Left forelimb (tissue), 1 donor: ENCODE measurements around the gene PSTPIP1.
"Not testable (repeated sequence)": the region's sequence is repeated elsewhere in the genome, so short reads cannot be mapped to it uniquely, and the experiment has no call there.

Experiments
- DNase-seq: peaks from one replicate; pipeline ENCODE4 v3.0.0-alpha.2; 2018; ENCODE audit warnings: low spot score

PSTPIP1 gene

DNA sequence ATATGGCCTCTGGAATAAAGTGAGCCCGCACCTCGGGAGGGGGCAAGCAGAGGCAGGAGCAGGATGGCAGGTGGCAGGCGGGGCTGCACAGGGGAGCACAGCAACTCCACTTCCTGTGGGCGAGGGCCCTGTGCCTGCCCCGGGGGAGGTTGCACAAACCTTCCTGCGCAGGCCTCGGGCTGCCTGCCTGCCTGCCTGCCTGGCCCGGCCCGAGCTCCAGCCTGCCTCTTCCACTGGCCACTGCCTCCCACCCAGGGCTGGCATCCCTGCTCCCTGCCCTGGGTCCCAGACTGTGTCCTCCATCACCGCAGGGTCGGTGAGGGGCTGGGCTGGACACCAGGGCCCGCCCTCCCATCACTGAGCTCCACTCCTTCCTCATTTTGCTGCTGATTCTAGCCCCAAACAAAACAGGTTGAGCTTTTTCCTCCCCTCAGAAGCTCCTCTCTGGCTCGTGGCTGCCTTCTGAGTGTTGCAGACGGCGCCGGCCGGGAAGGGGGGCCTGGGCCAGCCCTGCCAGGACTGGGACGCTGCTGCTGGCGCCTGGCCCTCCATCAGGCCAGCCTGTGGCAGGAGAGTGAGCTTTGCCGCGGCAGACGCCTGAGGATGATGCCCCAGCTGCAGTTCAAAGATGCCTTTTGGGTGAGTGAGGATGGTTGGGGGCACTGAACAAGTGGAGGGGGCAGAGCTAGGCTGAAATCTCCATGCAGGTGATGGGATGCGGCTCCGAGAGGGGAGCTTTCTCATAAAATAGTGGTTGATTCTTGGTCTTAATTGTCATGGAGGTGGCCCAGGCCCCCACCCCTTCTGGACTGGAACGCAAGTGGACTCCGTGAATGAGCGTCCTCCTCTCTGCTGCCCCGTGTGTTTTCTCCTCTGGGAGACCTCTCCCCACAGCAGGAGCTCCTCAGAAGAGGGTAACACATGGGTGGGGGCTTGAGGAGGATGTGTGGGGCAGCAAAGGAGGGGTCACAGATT lies at the start of gene PSTPIP1:
TSS of gene PSTPIP1 (plus strand) at position 156 of the 975 bp plus-strand sequence. CDS start at position 604, 448 bp downstream.
- DNase-seq = peak; percentile 79

GRCh38 chr15:76945494-76946093 lies 49.3 kb upstream of the PSTPIP1 start:
- no peak for DNase-seq

GRCh38 chr15:76947454-76947853 lies 47.5 kb upstream of the PSTPIP1 start:
- DNase-seq = no peak

- no peak for DNase-seq
Observed at GRCh38 chr15:76951220-76951619, 43.7 kb upstream of the PSTPIP1 start.

- DNase-seq = no peak
Observed at GRCh38 chr15:76953913-76954312, 41.0 kb upstream of the PSTPIP1 start.

GRCh38 chr15:76954744-76955143 lies 40.2 kb upstream of the PSTPIP1 start:
- DNase-seq = no peak

- no peak for DNase-seq
Observed at GRCh38 chr15:76961268-76962011, 33.5 kb upstream of the PSTPIP1 start.

DNA sequence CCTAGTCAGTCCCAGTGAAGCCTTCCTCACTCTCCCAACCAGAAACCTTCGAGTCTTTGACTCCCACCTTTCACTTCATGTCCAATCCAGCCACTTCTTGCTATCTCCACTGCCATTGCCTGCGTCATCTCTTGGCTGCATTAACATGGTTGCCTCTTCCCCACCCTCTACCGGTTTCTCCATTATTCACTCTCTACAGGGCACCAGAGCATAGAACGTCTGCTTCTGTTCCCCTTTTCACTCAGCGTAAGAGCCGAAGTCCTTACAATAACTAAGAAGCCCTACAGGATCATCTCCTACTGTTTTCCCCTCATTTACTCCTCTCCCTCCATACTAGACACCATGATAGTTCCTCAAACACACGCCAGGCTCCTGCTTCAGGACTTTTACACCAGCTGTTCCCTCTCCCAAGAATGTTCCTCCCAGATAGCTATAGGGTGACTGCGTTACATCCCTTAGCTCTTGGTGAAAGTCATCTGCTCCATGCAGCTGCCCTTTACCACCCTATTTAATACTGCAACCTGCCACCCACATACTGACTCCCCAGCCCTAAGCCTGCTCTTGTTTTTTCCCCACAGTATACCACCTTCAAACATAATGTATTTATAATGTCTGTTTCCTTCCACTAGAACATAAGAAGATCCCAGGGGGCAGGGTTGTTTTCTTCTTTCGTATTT lies 32.5 kb upstream of the PSTPIP1 start:
- no peak for DNase-seq

DNA sequence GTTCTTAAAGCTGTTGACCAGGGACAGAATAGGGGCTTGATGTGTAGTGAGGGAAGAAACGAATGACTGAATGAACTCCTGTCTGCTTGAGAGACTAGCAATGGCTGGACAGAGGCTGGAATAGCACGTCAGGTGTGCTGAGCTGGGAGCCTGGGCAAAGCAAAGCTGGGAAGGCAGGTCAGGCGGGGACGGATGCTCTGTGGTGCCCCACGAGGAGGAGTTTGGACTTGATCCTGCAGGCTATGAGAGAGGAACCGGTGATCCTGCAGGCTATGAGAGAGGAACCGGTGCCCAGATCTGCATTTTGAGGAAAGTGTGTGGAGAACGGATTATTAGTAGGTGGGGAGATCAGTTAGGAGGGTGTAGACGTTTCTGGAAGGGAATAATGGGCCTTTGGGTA lies 31.3 kb upstream of the PSTPIP1 start:
- no peak for DNase-seq

DNA sequence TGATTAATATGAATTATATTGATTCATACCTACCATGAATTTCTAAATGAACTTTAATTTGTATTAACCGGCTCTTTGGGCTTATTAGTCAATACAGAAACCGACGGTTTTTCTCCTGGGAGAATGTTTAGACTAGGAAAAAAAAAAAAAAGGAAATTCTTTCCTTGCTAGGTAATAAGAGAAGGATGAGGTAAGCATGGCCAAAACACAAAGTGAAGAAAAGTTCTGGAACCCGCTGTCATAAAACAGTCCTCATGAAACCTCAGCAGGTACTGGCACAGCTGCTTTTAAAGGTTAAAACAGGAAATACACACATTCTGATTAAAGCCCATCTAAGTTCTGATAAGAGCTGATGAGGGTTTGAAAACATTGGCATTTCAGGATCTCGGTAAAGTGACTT lies 30.8 kb upstream of the PSTPIP1 start:
- DNase-seq = no peak

DNA sequence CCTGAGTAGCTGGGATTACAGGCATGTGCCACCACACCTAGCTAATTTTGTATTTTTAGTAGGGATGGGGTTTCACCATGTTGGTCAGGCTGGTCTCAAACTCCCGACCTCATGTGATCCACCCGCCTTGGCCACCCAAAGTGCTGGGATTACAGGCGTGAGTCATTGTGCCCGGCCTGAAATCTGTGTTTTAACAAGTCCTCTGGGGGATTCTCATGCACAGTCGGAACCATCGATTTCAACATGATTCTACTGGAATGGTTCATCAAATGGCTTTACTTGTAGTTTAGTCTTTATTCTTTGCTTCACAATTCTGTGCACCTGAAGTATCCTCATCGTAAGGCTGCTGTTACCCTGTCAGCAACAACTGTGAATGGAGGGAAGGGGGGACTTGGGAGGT lies 28.9 kb upstream of the PSTPIP1 start:
- not testable (repeated sequence) for DNase-seq

GRCh38 chr15:76967067-76967466 lies 27.9 kb upstream of the PSTPIP1 start:
- no peak for DNase-seq

- DNase-seq = no peak
Observed at GRCh38 chr15:76968306-76968705, 26.6 kb upstream of the PSTPIP1 start.

GRCh38 chr15:76972389-76973361 lies 22.3 kb upstream of the PSTPIP1 start:
- DNase-seq = no peak

- DNase-seq = no peak
Observed at GRCh38 chr15:76973362-76973743, 21.6 kb upstream of the PSTPIP1 start.

DNA sequence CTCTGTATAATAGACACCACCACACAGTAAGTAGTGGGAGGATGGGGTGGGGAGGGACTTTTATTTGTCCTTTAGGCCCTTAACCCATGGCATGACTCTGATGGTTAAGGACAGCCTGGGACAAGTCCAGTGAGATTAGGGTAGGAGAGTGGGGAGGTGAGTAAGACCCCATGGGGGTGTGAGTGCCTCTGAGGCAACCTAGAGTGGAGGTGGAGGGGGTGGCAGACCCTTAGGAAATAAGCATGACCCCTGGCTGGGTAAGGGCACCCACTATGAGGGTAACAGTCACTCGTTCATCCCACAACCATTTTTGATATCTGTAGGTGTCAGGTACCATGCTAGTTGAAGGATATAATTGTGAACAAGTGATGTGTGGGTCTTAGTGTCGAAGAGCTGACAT lies 21.0 kb upstream of the PSTPIP1 start:
- DNase-seq = no peak

- no peak for DNase-seq
Observed at GRCh38 chr15:76974456-76975036, 20.4 kb upstream of the PSTPIP1 start.

- DNase-seq = no peak
Observed at GRCh38 chr15:76976141-76976540, 18.8 kb upstream of the PSTPIP1 start.

DNA sequence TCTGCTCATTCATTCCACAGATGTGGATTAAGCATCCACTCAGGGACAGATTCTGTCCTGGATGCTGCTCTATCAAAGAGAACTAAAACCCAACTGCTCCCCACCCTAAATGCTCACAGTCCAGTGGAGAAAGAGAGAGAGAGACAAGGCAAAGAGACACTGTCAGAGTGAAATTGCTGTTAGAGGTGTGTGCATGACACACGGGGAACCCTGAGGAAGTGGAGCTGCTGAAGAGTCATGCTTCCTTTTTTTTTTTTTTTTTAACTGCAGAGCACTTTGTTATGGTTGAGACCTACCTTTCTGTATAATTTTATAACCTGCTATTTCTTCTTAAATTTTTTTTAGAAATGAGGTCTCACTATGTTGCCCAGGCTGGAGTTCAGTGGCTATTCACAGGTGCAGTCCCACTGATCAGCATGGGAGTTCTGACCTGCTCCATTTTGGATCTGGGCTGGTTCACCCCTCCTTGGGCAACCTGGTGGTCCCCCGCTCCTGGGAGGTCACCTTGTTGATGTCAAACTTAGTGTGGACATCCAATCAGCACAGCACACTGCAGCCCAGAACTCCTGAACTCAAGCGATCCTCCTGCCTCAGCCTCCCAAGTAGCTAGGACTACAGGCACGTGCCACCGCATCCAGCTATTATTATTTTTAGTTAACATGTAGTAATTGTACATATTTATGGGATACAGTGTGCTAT lies 18.2 kb upstream of the PSTPIP1 start:
- DNase-seq = no peak
